Kasumi-1 (cell line): ENCODE measurements around the gene PNKD.

Experiments
- DNase-seq, 2 experiments: peaks; one replicate each; lab custom pipeline; 2025; lab: John Stamatoyannopoulos, UW

The PNKD gene

GRCh38 chr2:218269900-218270720 is at the start of gene PNKD, which contains the start of gene AAMP:
Gene PNKD (plus strand): TSS chr2:218270519. CDS start chr2:218270536, 17 bp downstream.
Gene AAMP (minus strand): TSS chr2:218270137. CDS start chr2:218270086, 51 bp downstream.
- peak; percentile 90 to 93 for DNase-seq

DNA sequence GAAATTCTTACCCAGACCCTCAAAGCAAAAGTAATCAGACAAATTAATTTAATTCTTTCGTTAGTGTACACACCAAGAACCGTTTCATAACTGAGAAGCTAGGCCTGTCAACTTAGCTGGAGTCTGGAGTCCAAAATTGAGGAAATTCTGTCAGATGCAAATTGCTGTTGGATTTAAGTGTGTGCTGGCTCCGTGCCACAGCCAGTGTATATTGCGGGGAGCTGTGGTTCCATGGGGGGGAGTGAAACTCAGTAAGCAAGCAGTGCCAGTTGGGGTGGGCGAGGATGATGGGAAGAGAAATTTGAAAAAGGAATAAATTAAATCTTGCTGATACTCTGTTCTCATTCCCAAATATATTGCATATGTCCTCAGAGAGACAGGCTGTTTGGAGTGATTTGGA is 49.3 kb upstream of the PNKD start:
- no peak for DNase-seq

- no peak for DNase-seq
These were observed 47.3 kb upstream of the PNKD start for GRCh38 chr2:218223046-218223445.

DNA sequence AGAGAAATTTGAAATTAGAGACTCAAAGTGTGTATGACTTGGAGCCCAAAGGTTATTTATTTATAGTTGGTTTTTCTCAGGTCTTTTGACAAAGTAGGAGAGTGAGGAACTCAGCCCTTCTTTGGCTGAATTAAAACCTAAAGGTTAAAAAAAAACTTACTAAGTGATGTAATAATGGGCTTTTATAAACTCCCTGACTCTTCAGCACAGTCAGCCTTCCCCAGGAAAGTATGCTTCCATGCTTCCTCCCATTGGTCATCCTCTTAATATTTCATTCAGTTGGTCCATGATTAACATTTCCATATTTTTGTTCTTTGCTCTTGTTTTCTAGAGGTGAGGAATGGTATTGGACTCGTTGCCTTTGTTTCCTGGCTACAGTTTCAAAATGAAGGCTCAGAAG is 46.1 kb upstream of the PNKD start:
- no peak for DNase-seq

GRCh38 chr2:218226903-218227302 is 43.4 kb upstream of the PNKD start:
- no peak for DNase-seq

DNA sequence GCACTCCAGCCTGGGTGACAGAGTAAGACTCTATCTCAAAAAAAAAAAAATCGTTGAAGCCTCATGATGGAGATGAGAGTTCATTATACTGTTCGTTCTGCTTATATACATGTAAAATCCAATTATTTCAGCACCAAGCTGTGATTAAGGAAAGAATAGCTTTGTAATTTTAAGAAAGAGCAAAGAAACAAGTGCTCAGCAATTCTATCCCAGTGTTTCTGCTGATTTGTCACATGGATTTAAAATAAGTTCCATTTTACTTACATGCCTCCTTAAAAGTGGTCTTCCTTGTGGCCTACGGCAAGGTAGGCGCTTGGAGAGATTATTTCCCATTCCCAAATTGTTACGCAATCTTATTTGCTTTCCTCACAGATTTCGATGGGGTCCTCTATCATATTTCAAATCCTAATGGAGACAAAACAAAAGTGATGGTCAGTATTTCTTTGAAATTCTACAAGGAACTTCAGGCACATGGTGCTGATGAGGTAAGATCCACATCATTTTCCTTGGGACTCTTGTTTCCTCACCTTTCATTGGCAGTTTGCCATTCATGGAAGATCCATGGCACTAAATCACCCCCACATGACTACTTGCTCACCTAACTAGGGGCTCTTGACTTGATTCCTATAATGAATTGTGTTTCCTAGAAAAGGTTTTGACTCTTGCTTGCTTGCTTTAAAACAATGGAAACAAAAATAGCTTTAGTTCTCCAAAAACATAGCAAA is 41.8 kb upstream of the PNKD start:
- no peak for DNase-seq

GRCh38 chr2:218229239-218229638 is 41.1 kb upstream of the PNKD start:
- DNase-seq: peak; percentile 67 to 71

DNA sequence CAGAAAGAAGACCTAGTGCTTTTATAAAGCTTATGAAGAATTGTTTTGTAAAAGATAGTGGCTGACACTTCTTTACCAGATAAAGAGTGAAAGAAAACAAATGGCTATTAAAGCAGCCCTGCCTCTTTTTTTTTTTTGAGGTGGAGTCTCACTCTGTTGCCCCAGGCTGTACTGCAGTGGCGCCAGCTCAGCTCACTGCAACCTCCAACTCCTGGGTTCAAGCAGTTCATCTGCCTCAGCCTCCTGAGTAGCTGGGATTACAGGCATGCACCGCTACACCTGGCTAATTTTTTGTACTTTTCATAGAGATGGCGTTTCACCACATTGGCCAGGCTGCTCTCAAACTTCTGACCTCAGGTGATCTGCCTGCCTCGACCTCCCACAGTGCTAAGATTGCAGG is 40.5 kb upstream of the PNKD start:
- no peak for DNase-seq

DNA sequence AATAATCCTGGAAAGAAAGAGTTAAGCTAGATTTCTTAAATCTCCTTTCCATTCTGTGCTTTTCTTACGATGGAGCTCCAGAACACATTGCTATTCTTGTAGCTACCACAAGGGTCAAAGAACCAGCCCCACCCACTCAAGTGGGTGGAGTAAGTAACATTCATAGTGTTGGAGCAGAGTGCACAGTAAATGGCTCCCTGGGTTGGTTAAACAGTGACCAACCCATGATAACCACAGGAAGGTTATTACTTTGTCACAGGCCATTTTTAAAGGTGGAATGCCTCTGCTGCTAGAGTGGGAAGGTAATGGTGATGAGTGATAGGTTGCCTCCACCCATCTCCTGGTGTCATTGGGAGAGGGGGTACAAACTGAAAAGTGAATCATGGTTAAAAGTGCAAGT is 39.4 kb upstream of the PNKD start:
- DNase-seq: peak in 1 of 2 experiments; percentile 8

- DNase-seq: no peak
These were observed 36.8 kb upstream of the PNKD start for GRCh38 chr2:218233543-218233942.

DNA sequence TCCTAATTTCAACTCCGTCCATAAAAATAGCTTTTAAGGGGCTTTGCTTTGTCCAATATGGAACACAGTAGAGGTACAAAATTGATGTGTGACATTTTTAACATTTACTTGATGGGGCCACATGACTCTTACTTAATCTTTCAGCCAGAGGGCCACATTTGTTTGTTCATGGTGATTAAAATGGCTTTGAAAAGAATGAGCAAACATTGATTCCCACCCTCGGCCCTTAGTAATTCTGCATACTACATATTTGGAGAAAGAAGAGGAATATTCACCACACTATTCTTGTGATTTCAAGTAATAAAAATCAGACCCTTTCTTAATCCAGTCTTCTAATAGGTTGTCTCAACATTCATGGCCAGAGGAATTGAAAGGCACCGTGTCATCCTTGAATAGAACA is 35.8 kb upstream of the PNKD start:
- no peak for DNase-seq

GRCh38 chr2:218235017-218235416 is 35.3 kb upstream of the PNKD start:
- no peak for DNase-seq

DNA sequence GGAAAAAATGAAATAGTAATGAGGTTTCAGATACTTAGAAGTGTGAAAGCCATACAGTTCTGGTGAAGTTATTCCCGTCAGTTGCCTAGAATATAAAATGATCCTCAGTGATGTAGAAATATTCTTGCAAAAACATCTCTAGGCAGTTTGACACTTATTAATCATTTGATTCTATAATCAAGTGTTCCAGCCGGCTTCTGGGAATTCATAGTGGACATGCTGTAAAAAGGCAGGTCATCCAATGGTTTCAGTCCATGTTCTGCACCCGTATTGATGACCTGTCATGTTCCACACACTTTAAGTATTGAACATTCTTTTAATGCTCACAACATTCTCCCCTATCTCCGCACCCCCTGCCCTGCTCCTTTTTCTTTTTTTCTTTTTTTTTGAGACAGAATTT is 33.5 kb upstream of the PNKD start:
- DNase-seq: no peak

GRCh38 chr2:218238887-218239286 is 31.4 kb upstream of the PNKD start:
- no peak for DNase-seq

- DNase-seq: no peak
These were observed 26.1 kb upstream of the PNKD start for GRCh38 chr2:218244204-218244603.

DNA sequence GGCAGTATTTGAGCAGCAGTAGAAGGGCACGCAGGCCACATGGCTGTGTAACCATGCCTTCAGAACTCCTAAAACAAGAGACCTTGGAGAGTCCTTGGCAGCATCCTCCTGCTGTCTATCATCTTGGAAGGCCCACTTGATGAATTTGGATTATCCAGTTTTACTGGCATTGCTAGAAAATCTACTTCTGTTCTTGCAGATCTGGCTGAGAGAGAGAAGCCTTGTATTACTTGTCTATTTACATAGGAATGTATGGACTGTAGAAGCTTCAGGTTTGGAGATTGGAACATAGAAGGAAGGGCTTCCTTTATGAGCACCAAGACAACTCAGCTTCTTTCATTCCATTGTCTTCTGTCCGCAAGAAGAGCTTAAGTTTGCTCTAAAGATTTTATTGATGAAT is 25.7 kb upstream of the PNKD start:
- no peak for DNase-seq

- no peak for DNase-seq
These were observed 25.1 kb upstream of the PNKD start for GRCh38 chr2:218245214-218245613.

GRCh38 chr2:218249691-218250090 is 20.6 kb upstream of the PNKD start:
- DNase-seq: no peak

GRCh38 chr2:218252509-218253231 is 17.6 kb upstream of the PNKD start:
- DNase-seq: peak; percentile 29 to 41

GRCh38 chr2:218253232-218253625 is 17.1 kb upstream of the PNKD start:
- DNase-seq: no peak

DNA sequence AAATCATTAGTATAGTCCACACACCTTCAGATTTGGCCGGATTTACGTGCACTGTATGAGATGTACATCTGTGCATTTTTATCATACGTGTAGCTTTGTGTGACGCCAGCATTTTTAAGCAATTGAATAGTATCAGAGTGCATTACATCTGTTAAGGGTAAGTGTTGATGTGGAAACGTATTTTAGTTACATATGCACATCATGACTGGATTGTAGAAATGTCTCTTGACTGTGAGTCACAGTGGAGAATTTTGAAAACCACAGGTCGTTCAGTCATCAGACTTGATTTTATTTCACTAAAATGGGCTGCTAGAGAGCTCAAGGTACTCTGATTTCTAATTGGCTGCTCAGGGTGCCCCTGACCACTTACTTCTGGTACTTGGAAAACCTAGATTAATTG is 14.9 kb upstream of the PNKD start:
- DNase-seq: no peak

- DNase-seq: no peak
These were observed 13.5 kb upstream of the PNKD start for GRCh38 chr2:218256612-218257350.
